ENCODE results near the gene IDI1. TPM values are rescaled to one million over a fixed set of nuclear protein-coding genes. Genes with fewer than 3 reads are reported as not detected.

The IDI1 gene
- total RNA-seq, 2 donors from 2014 or later: 30.9 to 36.8 TPM

DNA sequence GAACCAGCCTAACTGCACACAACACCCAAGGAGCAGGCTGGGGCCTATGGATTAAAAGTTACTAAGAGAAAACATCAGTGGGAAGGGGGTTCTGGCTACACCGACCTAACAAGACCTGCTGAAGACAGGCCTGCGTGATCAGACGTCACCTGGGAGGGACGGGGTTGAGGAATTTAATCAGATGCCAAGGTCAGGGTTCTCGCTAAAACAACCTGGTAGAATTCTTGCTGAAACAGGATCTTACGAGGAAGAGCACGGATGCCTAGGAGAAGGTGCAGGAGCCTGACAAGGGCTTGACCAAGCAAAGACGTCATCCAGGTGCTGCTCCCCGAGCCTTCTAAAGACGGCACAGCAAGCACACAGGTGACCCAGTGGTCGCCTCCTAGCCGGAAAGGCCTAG is 24.8 kb downstream of the IDI1 start:
- intact Hi-C loops (cut with DNase I): no loop called here
- Histone ChIP-seq H3K9me3 (no peaks in the 10 kb centered on the region), H3K4me3 (no peak overlapping the region), H3K4me1 (replicated peaks) (no peaks in the 10 kb centered on the region), H3K36me3 (peaks cover 0 to 3% of the 10 kb centered on the region in 2 donors), H3K27me3 (replicated peaks; ENCODE audit: insufficient read depth) (no peaks in the 10 kb centered on the region), H3K27ac (no peak overlapping the region)
- TF ChIP-seq POLR2A (IDR thresholded peaks at IDR 0.05) (no peak), CTCF (IDR thresholded peaks at IDR 0.05) (no peak), POLR2AphosphoS5 (IDR thresholded peaks at IDR 0.05) (no peak)
- DNase-seq (ENCODE audit: low spot score): no peak
- 83% methylated on average over 12 of the region's 12 CpGs for WGBS

DNA sequence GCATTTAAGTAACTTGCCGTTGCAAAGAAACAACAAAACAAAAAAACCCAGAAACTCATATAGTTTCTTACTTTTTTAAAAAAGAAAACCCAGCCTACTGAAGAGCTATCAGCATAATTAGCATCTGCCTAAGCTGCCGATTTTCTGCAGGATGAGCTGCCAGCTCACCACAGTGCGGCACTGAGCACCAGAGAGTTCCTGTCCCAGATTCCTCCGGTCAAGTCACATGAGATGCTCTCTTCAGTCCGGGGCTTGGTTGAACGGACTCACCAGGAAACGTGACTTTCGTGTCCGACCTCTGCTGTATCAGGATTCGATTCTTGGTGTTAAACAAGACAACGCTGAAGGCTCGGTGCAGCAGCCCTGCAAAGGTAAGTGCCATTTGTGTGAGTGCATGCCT is 26.5 kb downstream of the IDI1 start:
- peaks cover 0 to 3% of the 10 kb centered on the region in 2 donors for H3K36me3 ChIP-seq
- H3K27me3 ChIP-seq (replicated peaks; ENCODE audit: insufficient read depth): no peaks in the 10 kb centered on the region
- no peak overlapping the region for H3K4me3 ChIP-seq
- no peaks in the 10 kb centered on the region for H3K9me3 ChIP-seq
- no peaks in the 10 kb centered on the region for H3K4me1 ChIP-seq (replicated peaks)
- 79% methylated on average over 12 of the region's 12 CpGs for WGBS
- intact Hi-C loops (cut with DNase I): no loop called here
- TF ChIP-seq CTCF (IDR thresholded peaks at IDR 0.05): no peak
- no peak for DNase-seq (ENCODE audit: low spot score)
- H3K27ac ChIP-seq: no peak overlapping the region

DNA sequence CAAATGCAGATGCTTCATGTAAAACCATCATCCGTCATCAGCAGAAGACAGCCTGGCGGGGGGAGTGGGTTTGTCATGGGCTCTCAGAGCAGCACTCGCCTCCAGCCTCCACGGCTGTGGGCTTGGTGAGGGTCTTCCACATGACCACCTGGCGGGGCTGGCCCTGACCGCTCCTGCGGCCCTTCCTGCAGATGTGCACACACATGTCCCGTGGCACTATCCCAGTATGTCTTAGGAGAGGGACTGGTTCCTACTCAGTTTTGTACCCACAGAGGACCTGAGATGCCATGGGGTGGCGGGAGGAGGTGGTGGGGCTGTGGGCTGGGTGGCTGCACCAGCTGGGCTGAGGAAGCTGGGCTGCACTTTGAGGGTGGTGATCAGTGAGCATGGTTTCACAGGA is 28.0 kb downstream of the IDI1 start:
- WGBS: 98% methylated on average over 9 of the region's 9 CpGs
- TF ChIP-seq CTCF (IDR thresholded peaks at IDR 0.05) (no peak), POLR2A (IDR thresholded peaks at IDR 0.05) (no peak), POLR2AphosphoS5 (IDR thresholded peaks at IDR 0.05) (no peak)
- intact Hi-C loops (cut with DNase I): no loop called here

DNA sequence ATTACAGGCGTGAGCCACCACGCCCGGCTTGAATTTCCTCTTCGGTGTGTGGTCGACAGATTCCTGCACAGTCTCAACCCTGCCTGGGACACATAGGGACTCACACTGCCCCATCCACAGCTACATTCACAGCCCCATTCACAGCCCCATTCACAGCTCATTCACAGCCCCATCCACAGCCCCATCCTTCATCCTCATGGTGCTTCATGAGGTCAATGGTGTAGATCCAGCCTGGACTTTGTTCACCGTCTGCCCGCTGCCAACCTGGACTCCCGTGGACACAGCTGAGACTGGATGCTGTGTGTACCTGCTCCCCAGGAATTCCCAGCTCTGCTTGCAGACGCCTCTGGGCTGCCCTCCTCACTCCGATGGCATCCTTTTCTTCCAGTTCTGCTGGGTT is 28.5 kb downstream of the IDI1 start:
- Histone ChIP-seq H3K4me3 (no peak overlapping the region), H3K27me3 (replicated peaks; ENCODE audit: insufficient read depth) (no peaks in the 10 kb centered on the region), H3K36me3 (peaks cover 0 to 10% of the 10 kb centered on the region in 2 donors), H3K4me1 (replicated peaks) (no peaks in the 10 kb centered on the region), H3K27ac (no peak overlapping the region), H3K9me3 (no peaks in the 10 kb centered on the region)
- TF ChIP-seq CTCF (IDR thresholded peaks at IDR 0.05) (no peak), POLR2AphosphoS5 (IDR thresholded peaks at IDR 0.05) (no peak), POLR2A (IDR thresholded peaks at IDR 0.05) (no peak)
- DNase-seq (ENCODE audit: low spot score): no peak
- intact Hi-C loops (cut with DNase I): no loop called here
- 94% methylated on average over 10 of the region's 10 CpGs for WGBS

More for the DNA sequence above, 28.0 kb downstream of the IDI1 start:
- H3K36me3 ChIP-seq: peaks cover 0 to 7% of the 10 kb centered on the region in 2 donors
- no peaks in the 10 kb centered on the region for H3K9me3 ChIP-seq
- no peaks in the 10 kb centered on the region for H3K4me1 ChIP-seq (replicated peaks)
- H3K4me3 ChIP-seq: no peak overlapping the region
- DNase-seq (ENCODE audit: low spot score): no peak
- H3K27ac ChIP-seq: no peak overlapping the region
- no peaks in the 10 kb centered on the region for H3K27me3 ChIP-seq (replicated peaks; ENCODE audit: insufficient read depth)

DNA sequence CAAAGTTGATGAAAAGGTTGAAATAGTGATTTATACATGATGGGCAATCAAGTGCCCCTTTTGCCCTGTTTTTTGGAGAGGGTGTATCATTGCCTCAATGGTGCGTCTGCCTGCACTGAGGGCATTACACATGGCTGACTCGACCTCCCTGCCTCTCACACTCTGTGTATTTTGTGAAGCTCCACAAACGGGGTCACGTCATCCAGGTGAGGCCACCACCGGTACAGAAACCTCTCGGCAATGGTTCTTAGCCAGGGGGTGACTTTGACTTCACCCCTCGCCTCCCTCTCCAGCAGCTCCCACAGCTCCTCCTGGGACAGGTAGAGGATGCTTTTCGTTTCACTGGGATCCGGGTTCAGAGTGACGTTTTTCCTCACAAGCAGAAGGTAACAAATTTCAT is 29.6 kb downstream of the IDI1 start:
- H3K27ac ChIP-seq: no peak overlapping the region
- intact Hi-C loops (cut with DNase I): no loop called here
- H3K27me3 ChIP-seq (replicated peaks; ENCODE audit: insufficient read depth): no peaks in the 10 kb centered on the region
- no peak overlapping the region for H3K4me3 ChIP-seq
- peaks cover 0 to 10% of the 10 kb centered on the region in 2 donors for H3K36me3 ChIP-seq
- 93% methylated on average over 10 of the region's 10 CpGs for WGBS
- H3K9me3 ChIP-seq: no peaks in the 10 kb centered on the region
- DNase-seq (ENCODE audit: low spot score): no peak
- H3K4me1 ChIP-seq (replicated peaks): no peaks in the 10 kb centered on the region
- TF ChIP-seq POLR2A (IDR thresholded peaks at IDR 0.05) (no peak), POLR2AphosphoS5 (IDR thresholded peaks at IDR 0.05) (no peak), CTCF (IDR thresholded peaks at IDR 0.05) (no peak)
